GF-D8 (cell line): ENCODE results near the gene AKR1C2.
"Not testable (repeated sequence)": the region's sequence is repeated elsewhere in the genome, so short reads cannot be mapped to it uniquely, and the experiment has no call there.

Experiments
- DNase-seq: peaks from one replicate; lab custom pipeline; 2025; lab: John Stamatoyannopoulos, UW

AKR1C2 gene

DNA sequence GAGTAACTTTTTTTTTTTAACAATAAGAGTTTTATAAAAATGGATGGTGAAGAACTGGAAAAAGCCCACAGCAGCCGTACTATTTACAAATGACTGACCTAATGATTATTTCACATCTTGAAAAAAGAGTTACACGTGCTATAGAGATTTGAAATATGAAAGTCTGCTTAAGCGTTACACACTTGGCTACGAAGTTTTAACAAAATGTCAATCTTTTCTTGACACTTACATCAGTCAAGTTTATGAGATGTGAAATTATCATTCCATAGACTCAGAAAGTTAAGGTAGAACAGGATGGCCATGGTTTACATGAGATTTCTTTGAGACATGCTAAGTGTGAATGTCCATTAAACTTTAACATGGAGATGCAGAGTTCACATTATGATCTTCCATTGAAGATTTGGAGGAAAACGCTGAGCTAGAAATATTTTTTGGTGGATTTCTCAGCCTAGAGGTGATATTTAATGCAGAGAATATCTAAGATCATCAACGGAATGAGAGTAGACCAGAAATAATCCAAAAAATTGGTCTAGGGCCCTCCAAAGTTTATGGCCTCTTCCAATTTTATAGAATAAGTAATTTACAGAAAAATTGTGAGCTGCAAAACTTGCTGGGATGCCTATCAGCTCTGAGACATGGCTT, 15.5 kb downstream of the AKR1C2 start:
- DNase-seq = not testable (repeated sequence)

- no peak for DNase-seq
These were observed 18.6 kb downstream of the AKR1C2 start for GRCh38 chr10:4984971-4985594.

DNA sequence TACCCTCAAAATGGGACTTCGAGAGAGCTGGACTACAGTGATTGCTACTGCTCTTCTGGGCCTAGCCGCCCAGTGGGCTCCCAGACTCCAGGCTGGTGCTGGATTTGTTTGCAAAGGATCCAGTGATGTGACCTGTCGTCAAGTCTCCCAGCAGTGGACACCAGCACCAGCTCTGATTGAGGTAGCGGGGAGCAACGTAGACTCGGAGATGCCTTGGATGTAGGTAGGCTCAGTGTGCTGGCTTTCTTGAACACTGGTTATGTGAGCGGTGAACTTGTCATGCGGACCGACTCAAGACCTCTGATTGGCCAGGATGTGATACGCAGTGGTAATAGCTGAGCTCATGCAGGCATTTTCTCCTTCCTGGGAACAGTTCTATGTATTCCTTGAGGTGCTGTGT, 19.4 kb downstream of the AKR1C2 start:
- DNase-seq = no peak

DNA sequence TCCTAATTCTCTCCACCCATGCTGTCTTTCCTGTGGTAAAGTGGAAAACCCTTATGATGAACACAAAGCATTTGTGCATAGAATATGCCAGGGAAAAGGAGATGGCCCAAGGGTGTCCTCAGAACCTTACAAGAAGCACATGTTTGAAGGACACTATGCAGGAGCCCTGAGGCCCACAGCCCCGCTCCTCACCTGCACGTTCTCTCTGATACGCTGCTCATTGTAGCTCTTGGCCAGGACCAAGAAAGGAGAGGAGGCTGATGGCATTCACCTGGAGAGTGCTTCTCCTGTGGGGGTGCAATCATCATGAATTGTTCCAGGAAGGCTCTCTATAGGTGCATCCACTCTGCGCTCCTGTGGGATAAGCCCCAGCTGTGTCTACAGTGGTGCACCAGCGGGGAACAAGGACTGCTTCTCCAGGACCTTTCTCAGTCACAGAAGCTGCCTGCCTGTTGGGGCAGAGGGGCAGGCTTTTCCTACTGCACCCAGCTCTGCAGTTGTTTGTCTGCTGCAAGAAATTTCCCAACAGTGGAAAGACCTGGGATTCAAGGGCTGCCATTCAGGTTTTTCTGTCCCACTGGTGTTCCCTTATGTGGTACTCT, 19.9 kb downstream of the AKR1C2 start:
- DNase-seq = no peak

- DNase-seq = no peak
These were observed 20.9 kb downstream of the AKR1C2 start for GRCh38 chr10:4982764-4983226.

- DNase-seq = no peak
These were observed 21.8 kb downstream of the AKR1C2 start for GRCh38 chr10:4981722-4982471.

DNA sequence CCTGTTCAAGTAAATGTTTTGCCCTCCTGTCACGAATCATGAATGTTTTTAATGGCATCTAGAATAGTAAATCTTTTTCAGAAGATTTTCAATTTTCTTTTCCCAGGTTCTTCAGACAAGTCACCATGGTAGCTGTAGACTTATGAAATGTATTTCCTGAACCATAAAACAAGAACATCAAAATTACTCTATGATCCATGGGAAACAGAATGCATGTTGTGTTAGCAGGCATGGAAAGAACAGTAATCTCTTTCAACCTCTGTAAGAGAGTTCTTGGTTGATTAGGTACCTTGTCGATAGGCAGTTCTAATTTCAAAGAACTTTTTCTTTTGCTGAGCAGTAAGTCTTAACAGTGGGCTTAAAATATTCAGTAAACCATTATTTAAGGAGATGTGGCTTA, 22.9 kb downstream of the AKR1C2 start:
- DNase-seq = no peak

GRCh38 chr10:4978870-4979269, 24.8 kb downstream of the AKR1C2 start:
- no peak for DNase-seq

GRCh38 chr10:4977025-4977424, 26.6 kb downstream of the AKR1C2 start:
- no peak for DNase-seq

- DNase-seq = not testable (repeated sequence)
These were observed 29.3 kb downstream of the AKR1C2 start for GRCh38 chr10:4974400-4974799.

DNA sequence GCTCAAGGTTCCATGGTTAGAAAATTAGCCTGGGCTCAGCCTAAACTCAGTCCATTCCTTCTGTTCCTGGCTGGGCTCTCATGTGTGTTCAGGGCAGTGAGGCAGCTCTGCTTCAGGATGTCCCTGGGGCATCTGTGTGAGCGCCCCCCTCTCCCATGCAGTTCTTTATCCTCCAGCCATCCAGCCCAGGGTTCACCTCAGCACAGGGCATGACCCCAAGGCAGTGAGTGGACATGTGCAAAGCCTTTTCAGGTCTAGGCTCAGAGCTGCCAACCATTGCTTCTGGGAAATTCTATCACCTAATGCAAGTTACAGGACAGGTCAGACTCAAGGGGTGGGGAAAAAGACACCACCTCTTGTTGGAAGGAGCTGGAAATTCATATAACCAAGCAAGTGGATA, 30.4 kb downstream of the AKR1C2 start:
- DNase-seq = not testable (repeated sequence)

DNA sequence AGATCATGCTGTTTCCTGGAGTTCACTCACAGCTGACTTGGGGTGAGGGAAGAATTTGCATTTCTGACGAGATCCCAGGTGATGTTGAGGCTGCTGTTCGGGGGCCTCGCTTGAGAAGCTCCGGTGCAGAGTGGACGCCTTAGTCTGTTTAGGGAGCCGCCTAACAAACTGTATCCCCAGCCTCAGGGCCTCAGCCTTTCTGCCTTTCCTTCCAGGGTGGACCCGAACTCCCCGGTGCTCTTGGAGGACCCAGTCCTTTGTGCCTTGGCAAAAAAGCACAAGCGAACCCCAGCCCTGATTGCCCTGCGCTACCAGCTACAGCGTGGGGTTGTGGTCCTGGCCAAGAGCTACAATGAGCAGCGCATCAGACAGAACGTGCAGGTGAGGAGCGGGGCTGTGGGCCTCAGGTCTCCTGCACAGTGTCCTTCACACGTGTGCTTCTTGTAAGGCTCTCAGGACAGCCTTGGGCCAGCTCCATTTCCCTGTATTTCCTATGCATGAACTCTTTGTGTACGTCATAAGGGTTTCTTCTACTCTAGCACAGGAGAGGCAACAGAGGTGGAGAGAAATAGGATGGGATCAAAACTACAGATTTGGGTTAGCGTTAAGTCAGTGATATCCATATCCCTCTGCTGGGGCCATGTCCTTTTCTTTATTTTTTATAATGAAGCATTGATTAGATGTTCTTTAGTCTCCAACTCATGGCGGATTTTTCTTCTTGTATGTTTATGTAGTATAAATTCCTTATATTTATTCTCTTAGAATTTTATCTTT, 31.1 kb downstream of the AKR1C2 start:
- DNase-seq = not testable (repeated sequence)

GRCh38 chr10:4970362-4970761, 33.3 kb downstream of the AKR1C2 start:
- not testable (repeated sequence) for DNase-seq

GRCh38 chr10:4969289-4969688, 34.4 kb downstream of the AKR1C2 start:
- DNase-seq = not testable (repeated sequence)

DNA sequence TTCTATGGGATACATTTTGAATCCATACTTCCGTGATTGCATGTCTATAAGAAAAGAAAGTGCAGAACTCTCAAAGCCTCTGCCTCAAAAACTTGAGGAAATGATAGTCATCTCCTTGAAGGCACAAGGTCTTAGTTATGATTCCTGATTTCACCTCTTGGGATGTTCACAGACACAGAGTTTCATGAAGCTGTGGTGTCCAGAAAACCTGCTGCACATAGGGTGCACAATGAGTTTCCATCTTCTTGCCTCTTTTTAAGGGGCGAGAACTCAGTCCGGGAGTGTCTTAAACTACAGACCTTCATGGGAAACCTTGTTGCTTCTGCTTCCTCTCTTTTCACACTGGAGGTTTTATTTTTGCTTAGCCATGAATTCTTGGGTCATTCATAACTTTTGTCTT, 36.5 kb downstream of the AKR1C2 start:
- DNase-seq = not testable (repeated sequence)

GRCh38 chr10:4965763-4966162, 37.9 kb downstream of the AKR1C2 start:
- DNase-seq = not testable (repeated sequence)

DNA sequence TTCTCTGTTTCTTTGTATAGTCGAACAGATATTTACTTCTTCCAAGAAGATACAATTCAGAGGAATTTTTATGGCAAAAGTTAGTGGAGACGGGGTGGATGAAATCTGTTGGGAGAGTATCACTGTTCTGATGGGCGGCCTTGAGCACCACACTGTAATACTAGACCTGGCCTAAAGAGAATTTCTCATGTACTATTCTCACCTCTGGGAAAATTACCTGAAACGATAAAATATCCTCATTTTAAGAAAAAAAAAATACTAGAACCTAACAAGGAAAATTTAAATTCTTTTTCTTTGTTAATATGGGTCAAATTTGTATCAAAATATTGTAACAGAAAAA, 39.9 kb downstream of the AKR1C2 start:
- not testable (repeated sequence) for DNase-seq

DNA sequence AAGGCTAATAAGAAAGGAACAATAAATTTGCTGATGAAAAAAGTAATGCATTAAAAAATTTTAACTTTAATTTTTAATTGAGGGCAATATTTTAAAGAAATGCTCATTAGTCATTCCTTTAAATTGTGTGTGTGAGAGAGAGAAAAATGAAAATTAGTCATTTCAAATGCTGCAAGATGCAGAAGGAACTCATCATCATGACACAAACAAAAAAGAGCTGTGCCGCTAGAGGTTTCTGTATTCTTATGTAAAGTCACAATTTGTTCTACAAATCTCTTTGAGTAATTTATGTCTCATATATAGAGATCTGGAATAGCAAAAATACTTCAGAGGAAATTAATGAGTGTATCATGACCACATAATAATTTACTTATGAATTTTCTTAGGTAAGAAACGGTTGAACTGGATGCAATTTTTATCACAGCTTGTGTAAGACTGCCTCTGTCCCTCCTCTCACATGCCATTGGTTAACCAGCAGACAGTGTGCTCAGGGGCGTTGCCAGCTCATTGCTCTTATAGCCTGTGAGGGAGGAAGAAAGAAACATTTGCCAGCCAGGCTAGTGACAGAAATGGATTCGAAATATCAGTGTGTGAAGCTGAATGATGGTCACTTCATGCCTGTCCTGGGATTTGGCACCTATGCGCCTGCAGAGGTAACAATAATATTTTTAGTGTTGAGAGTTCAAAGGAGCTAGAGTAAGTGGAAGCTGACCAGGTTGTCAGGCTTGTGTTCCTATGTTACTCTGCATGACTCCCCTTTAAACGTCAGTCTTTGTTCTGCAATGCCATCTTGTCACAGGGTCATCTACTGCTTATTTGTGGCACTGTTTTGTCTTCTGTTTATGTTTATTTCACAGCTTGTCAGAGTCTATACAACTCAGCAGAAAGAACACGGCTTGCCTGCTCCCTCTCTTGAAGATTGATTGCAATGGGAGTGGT, 40.5 kb downstream of the AKR1C2 start, which contains the start of gene AKR1C1:
AKR1C1 (plus strand) TSS at position 540 of the 939 bp plus-strand sequence; CDS start at position 570, 30 bp downstream.
- not testable (repeated sequence) for DNase-seq

GRCh38 chr10:4962308-4962707, 41.3 kb downstream of the AKR1C2 start:
- DNase-seq = not testable (repeated sequence)

DNA sequence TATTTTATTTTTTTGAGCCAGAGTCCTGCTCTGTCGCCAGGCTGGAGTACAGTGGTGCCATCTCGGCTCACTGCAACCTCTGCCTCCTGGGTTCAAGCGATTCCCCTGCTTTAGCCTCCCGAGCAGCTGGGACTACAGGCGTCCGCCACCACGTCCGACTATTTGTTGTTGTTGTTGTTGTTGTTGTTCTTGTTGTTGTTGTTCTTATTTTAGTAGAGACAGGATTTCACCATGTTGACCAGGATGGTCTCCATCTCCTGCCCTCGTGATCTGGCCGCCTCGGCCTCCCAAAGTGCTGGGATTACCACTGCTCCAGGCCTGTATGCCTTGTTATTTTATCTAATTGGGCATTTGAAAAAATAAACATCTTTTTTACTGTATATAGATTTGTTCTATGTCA, 42.1 kb downstream of the AKR1C2 start:
- not testable (repeated sequence) for DNase-seq
